Vein endothelial cell (primary cell): ENCODE data around the gene MAP2K1. TPM values are rescaled to one million over a fixed set of nuclear protein-coding genes. Genes with fewer than 3 reads are reported as not detected.
A peak's percentile ranks its signal among the peaks of the same experiment; 100 is the strongest.

ENCODE experiments used
- small RNA-seq: library from RNA; depleted of rRNA; stranded (forward); fragments of <200 nt; gene quantifications from one replicate; pipeline ENCODE3, GENCODE V24; 2012
- total RNA-seq: library from RNA; depleted of rRNA; stranded (reverse); fragments of >200 nt; gene quantifications from 2 replicates; pipeline ENCODE4 v1.2.3, GENCODE V29; 2012

Gene MAP2K1
- 40.4 and 41.5 TPM in 2 replicates for total RNA-seq

DNA sequence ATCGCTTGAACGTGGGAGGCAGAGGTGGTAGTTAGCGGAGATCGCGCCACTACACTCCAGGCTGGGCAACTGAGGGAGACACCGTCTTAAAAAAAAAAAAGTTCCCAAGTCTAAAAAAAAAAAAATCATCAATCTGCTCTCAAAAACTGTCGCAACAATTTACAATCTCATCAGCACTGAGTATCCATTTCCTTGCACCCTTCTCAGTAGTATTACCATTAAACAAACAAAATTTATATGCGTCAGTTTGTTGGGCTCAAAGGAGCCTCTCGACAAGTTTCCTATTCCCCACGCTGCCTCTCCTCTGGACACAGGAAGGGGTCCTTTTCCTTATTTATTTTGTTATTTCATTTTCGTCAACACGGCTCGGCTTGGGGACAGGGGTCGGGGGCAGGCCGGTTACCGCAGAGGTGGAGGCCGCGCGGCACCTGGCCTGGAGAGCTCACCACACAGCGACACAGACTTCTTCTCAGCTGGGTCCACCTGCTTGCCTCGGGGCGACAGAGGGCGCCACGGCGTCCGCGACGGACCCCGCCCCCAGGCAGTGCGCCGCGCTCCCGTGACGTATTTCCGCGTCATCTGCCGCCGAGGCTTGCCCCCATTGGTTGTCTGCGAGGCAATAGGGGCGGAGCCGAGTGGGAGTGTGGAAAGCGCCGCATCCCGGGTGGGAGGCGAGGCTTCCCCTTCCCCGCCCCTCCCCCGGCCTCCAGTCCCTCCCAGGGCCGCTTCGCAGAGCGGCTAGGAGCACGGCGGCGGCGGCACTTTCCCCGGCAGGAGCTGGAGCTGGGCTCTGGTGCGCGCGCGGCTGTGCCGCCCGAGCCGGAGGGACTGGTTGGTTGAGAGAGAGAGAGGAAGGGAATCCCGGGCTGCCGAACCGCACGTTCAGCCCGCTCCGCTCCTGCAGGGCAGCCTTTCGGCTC, at the start of gene MAP2K1:
Gene MAP2K1, plus strand, starts transcription at position 709 of the 920 bp plus-strand sequence. CDS start 436 bp downstream, outside the sequence.

DNA sequence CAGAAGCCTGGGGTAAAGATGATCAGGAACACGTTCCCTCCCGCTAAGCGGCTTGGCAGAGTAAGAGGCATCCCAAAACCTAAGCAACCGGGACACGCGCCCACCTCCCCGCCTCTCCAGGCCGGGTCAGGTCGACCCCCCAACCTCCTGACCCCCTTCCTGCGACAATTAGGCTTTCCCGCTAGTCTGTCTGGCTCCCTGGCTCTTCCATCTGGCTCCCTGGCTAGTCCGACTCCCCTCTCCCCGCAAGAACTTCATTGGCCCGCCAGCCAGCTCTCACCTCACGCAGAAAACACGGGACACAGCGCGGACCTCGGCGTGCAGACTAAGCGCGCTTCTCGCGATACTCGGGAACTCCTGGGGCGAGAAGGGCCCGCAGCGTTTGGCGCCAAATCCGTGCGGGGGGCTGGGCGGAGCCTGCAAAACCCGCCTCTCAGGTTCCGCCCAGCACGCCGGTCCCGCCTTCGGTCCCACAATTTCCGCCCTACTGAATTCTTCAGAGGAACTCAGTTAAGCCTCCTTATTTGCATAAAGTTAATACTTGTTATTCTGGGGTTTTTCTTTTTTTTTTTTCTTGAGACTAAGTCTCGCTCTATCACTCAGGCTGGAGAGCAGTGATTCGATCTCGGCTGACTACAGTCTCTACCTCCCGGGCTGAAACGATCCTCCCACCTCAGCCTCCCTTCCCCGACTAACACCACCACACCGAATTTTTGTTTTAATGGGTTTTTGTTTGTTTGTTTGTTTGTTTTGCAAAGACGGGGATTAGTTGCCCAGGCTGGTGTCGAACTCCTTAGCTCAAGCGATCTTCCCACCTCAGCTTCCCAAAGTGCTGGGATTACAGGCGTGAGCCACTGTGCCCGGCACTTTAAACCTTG, 30.1 kb upstream of the MAP2K1 start, which contains the start of gene TIPIN:
Gene TIPIN, minus strand, starts transcription at position 327 of the 878 bp plus-strand sequence. CDS start 3,738 bp downstream, outside the sequence.

DNA sequence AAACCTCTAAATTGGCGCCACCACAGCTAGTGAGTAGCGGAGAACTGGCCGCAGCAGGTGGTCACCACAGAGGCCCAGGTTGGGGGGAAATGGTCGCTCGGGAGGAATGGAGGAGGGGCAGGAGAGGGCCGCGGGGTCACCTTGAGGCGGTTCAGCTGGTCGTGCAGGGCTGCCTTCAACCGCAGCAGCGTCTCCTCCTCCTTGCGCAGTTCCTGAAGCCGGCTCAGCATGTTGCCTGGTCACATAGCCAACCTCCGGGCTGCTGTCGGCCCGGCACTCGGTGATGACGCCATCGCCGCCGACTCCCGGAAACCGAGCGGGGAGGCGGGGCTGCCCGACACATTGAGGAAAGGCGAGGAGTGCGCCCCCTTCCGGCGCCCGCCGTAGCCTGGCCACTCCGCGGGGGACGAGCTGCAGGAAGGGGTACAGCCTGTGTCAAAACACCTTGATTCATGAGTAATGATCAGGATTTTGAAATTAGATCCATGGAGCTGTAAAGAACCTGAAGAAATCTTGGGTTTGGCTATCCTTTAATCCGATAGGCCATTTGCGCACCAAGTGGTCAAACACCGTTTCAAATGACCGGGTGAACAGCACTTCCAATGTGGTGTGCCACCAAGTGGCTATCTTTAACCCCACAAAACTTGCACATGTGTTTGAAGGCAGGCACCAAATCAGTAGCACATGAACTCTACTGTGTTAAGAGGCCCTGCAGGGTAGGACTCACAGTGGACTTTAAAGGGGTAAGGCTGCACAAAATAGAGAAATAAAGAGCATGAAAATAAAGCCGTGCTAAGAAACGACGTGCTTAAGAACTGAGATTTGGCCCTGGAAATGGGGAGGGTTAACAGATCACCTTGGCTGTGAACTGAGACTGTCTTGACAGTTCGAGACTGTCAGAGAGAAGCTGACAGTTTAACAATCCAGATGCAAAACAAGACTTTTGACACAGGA, 111.1 kb downstream of the MAP2K1 start, which contains the start of gene SNAPC5:
Gene SNAPC5, minus strand, starts transcription at position 261 of the 954 bp plus-strand sequence. Its CDS starts 31 bp downstream, at position 230.

GRCh38 chr15:66504563-66505429, 118.1 kb downstream of the MAP2K1 start, which contains the start of the genes RPL4 and ZWILCH:
TSS of gene RPL4 (minus strand) at chr15:66504855. CDS start at chr15:66504790, 65 bp downstream.
TSS of gene ZWILCH (plus strand) at chr15:66505326. CDS start at chr15:66505339, 13 bp downstream.

Small RNA genes within 50 kb of the gene (small RNA-seq; reads per million reads assigned to genes)
- not detected for gene ATP5MFP6
- not detected for gene MIR4512
- gene RF00019, result not detected
- not detected for gene RF01159
- gene SCARNA14, result 14.4 reads per million, percentile 97 among the genes with 10 or more reads in this experiment
- gene SNORD16, result not detected
- not detected for gene SNORD18A
- not detected for gene SNORD18B
- gene SNORD18C, result not detected

Other genes with a start within 250 kb of the MAP2K1 start
- under 0.01 TPM in 1 of 2 replicates, not detected in the other for gene MEGF11, start 133.2 kb upstream of the MAP2K1 start, total RNA-seq
- gene DIS3L, start 93.3 kb upstream of the MAP2K1 start, total RNA-seq, result 18.6 and 27.3 TPM in 2 replicates
- 8.8 and 13.1 TPM in 2 replicates for gene TIPIN, start 30.2 kb upstream of the MAP2K1 start, total RNA-seq
- 13.0 and 15.0 TPM in 2 replicates for gene SNAPC5, start 110.8 kb downstream of the MAP2K1 start, total RNA-seq
- gene RPL4, start 117.9 kb downstream of the MAP2K1 start, total RNA-seq, result 3,840 and 3,866 TPM in 2 replicates
- gene ZWILCH, start 118.4 kb downstream of the MAP2K1 start, total RNA-seq, result 20.3 and 25.2 TPM in 2 replicates
- gene LCTL, start 179.1 kb downstream of the MAP2K1 start, total RNA-seq, result not detected in 2 replicates